ENCODE results near the gene ASF1A. TPM values are rescaled to one million over a fixed set of nuclear protein-coding genes. Genes with fewer than 3 reads are reported as not detected.
"Not testable (repeated sequence)": the region's sequence is repeated elsewhere in the genome, so short reads cannot be mapped to it uniquely, and the experiment has no call there.

ASF1A gene
- total RNA-seq, result 10 to 100 TPM; 38.6 to 40.5 TPM

- DNase-seq, result peak; percentile 97
- POLR2A ChIA-PET, result interaction anchor here (0.6 to 0.7 kb wide), 2 partner anchors 45 to 1305 kb away, joined by 3 read pairs; no protein-coding TSS in a partner anchor
- Mint-ChIP-seq H3K4me3 (peak within 1 kb of the TSS; percentile 94), H3K4me1 (peaks cover 50% of the 10 kb centered on the region), H3K36me3 (ENCODE audit: low read depth) (peaks cover 24% of the 10 kb centered on the region), H3K9me3 (no peaks in the 10 kb centered on the region), H3K27me3 (no peaks in the 10 kb centered on the region), H3K27ac (peak within 1 kb of the TSS; percentile 100)
- CTCF ChIA-PET, result interaction anchor here (1.2 to 2.2 kb wide), 6 partner anchors 11 to 240 kb away, joined by 3 to 9 read pairs (median 4); no protein-coding TSS in a partner anchor
These were observed at the start of gene ASF1A for GRCh38 chr6:118893807-118894424. ASF1A (plus strand) TSS chr6:118894152; CDS start chr6:118894414, 262 bp downstream.

- ChIA-PET POLR2A (no interaction called here), CTCF (interaction anchor here (0.6 to 1.8 kb wide), 10 partner anchors 12 to 192 kb away, joined by 3 to 5 read pairs (median 3); partner anchors contain the start of gene ASF1A)
- Mint-ChIP-seq H3K9me3 (peaks cover 10% of the 10 kb centered on the region), H3K4me3 (no peak overlapping the region), H3K4me1 (peaks cover 20% of the 10 kb centered on the region), H3K27ac (peak overlapping the region; percentile 54), H3K27me3 (no peaks in the 10 kb centered on the region), H3K36me3 (ENCODE audit: low read depth) (peaks cover 20% of the 10 kb centered on the region)
- no peak for DNase-seq
These were observed 49.0 kb upstream of the ASF1A start for GRCh38 chr6:118844915-118845314.

- POLR2A ChIA-PET, result no interaction called here
- no peak for DNase-seq
These were observed 40.5 kb upstream of the ASF1A start for GRCh38 chr6:118853408-118853807.

GRCh38 chr6:118856301-118856700 is 37.7 kb upstream of the ASF1A start:
- Mint-ChIP-seq H3K4me3 (no peak overlapping the region), H3K4me1 (peaks cover 2% of the 10 kb centered on the region), H3K9me3 (peaks cover 7% of the 10 kb centered on the region), H3K27ac (no peak overlapping the region), H3K36me3 (ENCODE audit: low read depth) (peaks cover 17% of the 10 kb centered on the region), H3K27me3 (no peaks in the 10 kb centered on the region)
- ChIA-PET POLR2A (no interaction called here), CTCF (no interaction called here)
- no peak for DNase-seq

More at GRCh38 chr6:118853408-118853807, 40.5 kb upstream of the ASF1A start:
- no peaks in the 10 kb centered on the region for H3K4me1 Mint-ChIP-seq
- no peaks in the 10 kb centered on the region for H3K9me3 Mint-ChIP-seq
- H3K36me3 Mint-ChIP-seq (ENCODE audit: low read depth), result peaks cover 9% of the 10 kb centered on the region
- CTCF ChIA-PET, result interaction anchor here (0.7 to 1.0 kb wide), 2 partner anchors 29 to 63 kb away, joined by 3 to 4 read pairs; no protein-coding TSS in a partner anchor
- H3K4me3 Mint-ChIP-seq, result no peak overlapping the region
- H3K27ac Mint-ChIP-seq, result no peak overlapping the region
- no peaks in the 10 kb centered on the region for H3K27me3 Mint-ChIP-seq

GRCh38 chr6:118859517-118860064 is 34.4 kb upstream of the ASF1A start:
- CTCF ChIA-PET, result no interaction called here
- Mint-ChIP-seq H3K27ac (no peak overlapping the region), H3K4me1 (peaks cover 10% of the 10 kb centered on the region), H3K4me3 (no peak overlapping the region), H3K27me3 (no peaks in the 10 kb centered on the region), H3K9me3 (peaks cover 13% of the 10 kb centered on the region), H3K36me3 (ENCODE audit: low read depth) (peaks cover 22% of the 10 kb centered on the region)
- POLR2A ChIA-PET, result no interaction called here
- no peak for DNase-seq

- POLR2A ChIA-PET, result no interaction called here
- no peak for DNase-seq
- H3K36me3 Mint-ChIP-seq (ENCODE audit: low read depth), result peaks cover 22% of the 10 kb centered on the region
- peaks cover 15% of the 10 kb centered on the region for H3K4me1 Mint-ChIP-seq
- CTCF ChIA-PET, result interaction anchor here (0.7 kb wide), 1 partner anchor 10 kb away, joined by 3 read pairs; no protein-coding TSS in a partner anchor
- no peak overlapping the region for H3K27ac Mint-ChIP-seq
- H3K4me3 Mint-ChIP-seq, result no peak overlapping the region
- peaks cover 13% of the 10 kb centered on the region for H3K9me3 Mint-ChIP-seq
- H3K27me3 Mint-ChIP-seq, result no peaks in the 10 kb centered on the region
These were observed 33.6 kb upstream of the ASF1A start for GRCh38 chr6:118860363-118860762.

- Mint-ChIP-seq H3K27me3 (no peaks in the 10 kb centered on the region), H3K4me1 (peaks cover 15% of the 10 kb centered on the region), H3K27ac (no peak overlapping the region), H3K36me3 (ENCODE audit: low read depth) (peaks cover 22% of the 10 kb centered on the region), H3K9me3 (peaks cover 14% of the 10 kb centered on the region), H3K4me3 (no peak overlapping the region)
- ChIA-PET POLR2A (no interaction called here), CTCF (interaction anchor here (0.7 to 1.2 kb wide), 3 partner anchors 10 to 29 kb away, joined by 3 read pairs; no protein-coding TSS in a partner anchor)
- DNase-seq, result no peak
These were observed 33.1 kb upstream of the ASF1A start for GRCh38 chr6:118860880-118861279.

- Mint-ChIP-seq H3K27ac (no peak overlapping the region), H3K9me3 (peaks cover 24% of the 10 kb centered on the region), H3K4me3 (no peak overlapping the region), H3K36me3 (ENCODE audit: low read depth) (peaks cover 32% of the 10 kb centered on the region), H3K4me1 (peaks cover 15% of the 10 kb centered on the region), H3K27me3 (no peaks in the 10 kb centered on the region)
- ChIA-PET POLR2A (no interaction called here), CTCF (interaction anchor here (1.2 kb wide), 1 partner anchor 16 kb away, joined by 4 read pairs; no protein-coding TSS in a partner anchor)
- DNase-seq, result no peak
These were observed 31.5 kb upstream of the ASF1A start for GRCh38 chr6:118862443-118862842.

GRCh38 chr6:118864341-118865099 is 29.4 kb upstream of the ASF1A start:
- Mint-ChIP-seq H3K4me1 (peaks cover 18% of the 10 kb centered on the region), H3K9me3 (peaks cover 25% of the 10 kb centered on the region), H3K27ac (peak overlapping the region; percentile 10), H3K4me3 (peak overlapping the region; percentile 14), H3K27me3 (no peaks in the 10 kb centered on the region), H3K36me3 (ENCODE audit: low read depth) (peaks cover 38% of the 10 kb centered on the region)
- DNase-seq, result no peak
- ChIA-PET POLR2A (no interaction called here), CTCF (interaction anchor here (0.9 to 2.4 kb wide), 10 partner anchors 11 to 64 kb away, joined by 3 to 9 read pairs (median 3); no protein-coding TSS in a partner anchor)

GRCh38 chr6:118865100-118865391 is 28.9 kb upstream of the ASF1A start:
- H3K4me1 Mint-ChIP-seq, result peaks cover 18% of the 10 kb centered on the region
- CTCF ChIA-PET, result interaction anchor here (1.0 to 2.4 kb wide), 8 partner anchors 10 to 64 kb away, joined by 3 to 9 read pairs (median 4); no protein-coding TSS in a partner anchor
- H3K36me3 Mint-ChIP-seq (ENCODE audit: low read depth), result peaks cover 38% of the 10 kb centered on the region
- H3K27me3 Mint-ChIP-seq, result no peaks in the 10 kb centered on the region
- DNase-seq, result no peak
- POLR2A ChIA-PET, result no interaction called here
- peak overlapping the region; percentile 10 for H3K27ac Mint-ChIP-seq
- no peak overlapping the region for H3K4me3 Mint-ChIP-seq
- peaks cover 23% of the 10 kb centered on the region for H3K9me3 Mint-ChIP-seq

GRCh38 chr6:118867181-118867580 is 26.8 kb upstream of the ASF1A start:
- Mint-ChIP-seq H3K9me3 (peaks cover 23% of the 10 kb centered on the region), H3K27ac (no peak overlapping the region), H3K4me1 (peaks cover 18% of the 10 kb centered on the region), H3K4me3 (no peak overlapping the region), H3K36me3 (ENCODE audit: low read depth) (peaks cover 45% of the 10 kb centered on the region), H3K27me3 (no peaks in the 10 kb centered on the region)
- no peak for DNase-seq
- CTCF ChIA-PET, result no interaction called here
- POLR2A ChIA-PET, result no interaction called here

GRCh38 chr6:118868901-118869300 is 25.1 kb upstream of the ASF1A start:
- DNase-seq, POLR2A ChIA-PET, CTCF ChIA-PET, H3K4me3 Mint-ChIP-seq, H3K27ac Mint-ChIP-seq, H3K27me3 Mint-ChIP-seq: not testable (repeated sequence)
- peaks cover 17% of the 10 kb centered on the region for H3K9me3 Mint-ChIP-seq
- H3K4me1 Mint-ChIP-seq, result peaks cover 22% of the 10 kb centered on the region
- peaks cover 39% of the 10 kb centered on the region for H3K36me3 Mint-ChIP-seq (ENCODE audit: low read depth)

- Mint-ChIP-seq H3K4me3 (no peak overlapping the region), H3K27ac (no peak overlapping the region), H3K4me1 (peaks cover 18% of the 10 kb centered on the region), H3K27me3 (no peaks in the 10 kb centered on the region), H3K36me3 (ENCODE audit: low read depth) (peaks cover 41% of the 10 kb centered on the region), H3K9me3 (peaks cover 17% of the 10 kb centered on the region)
- POLR2A ChIA-PET, result no interaction called here
- no peak for DNase-seq
- CTCF ChIA-PET, result interaction anchor here (0.6 to 1.1 kb wide), 2 partner anchors 23 to 69 kb away, joined by 3 to 4 read pairs; no protein-coding TSS in a partner anchor
These were observed 24.6 kb upstream of the ASF1A start for GRCh38 chr6:118869350-118869749.
